Embryonic facial prominence (tissue), 1 donor: ENCODE results near the gene GPR65.

Source experiments
- DNase-seq: peaks from one replicate; pipeline ENCODE4 v3.0.0-alpha.2; 2016; ENCODE audit errors: extremely low spot score

Gene GPR65

GRCh38 chr14:88040146-88040545 is 35.2 kb downstream of the GPR65 start:
- no peak for DNase-seq

- no peak for DNase-seq
These were observed 38.9 kb downstream of the GPR65 start for GRCh38 chr14:88043529-88044443.

DNA sequence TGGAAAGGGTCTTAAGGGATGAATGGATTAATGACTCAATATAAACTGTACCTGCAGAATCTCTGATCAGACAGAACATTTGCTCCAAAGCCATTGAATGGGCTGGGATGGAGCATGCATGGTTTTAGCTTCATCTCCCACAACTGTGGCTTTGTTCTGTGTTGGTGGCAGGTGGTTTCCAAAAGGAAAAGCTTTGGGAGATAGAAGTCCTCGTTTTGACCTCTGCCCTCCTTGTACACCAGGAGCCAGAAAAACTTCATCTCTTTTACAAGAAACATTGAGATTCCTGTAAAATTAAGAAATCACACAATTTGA is 39.5 kb downstream of the GPR65 start:
- DNase-seq, result no peak

GRCh38 chr14:88044776-88045446 is 40.0 kb downstream of the GPR65 start:
- DNase-seq, result no peak

DNA sequence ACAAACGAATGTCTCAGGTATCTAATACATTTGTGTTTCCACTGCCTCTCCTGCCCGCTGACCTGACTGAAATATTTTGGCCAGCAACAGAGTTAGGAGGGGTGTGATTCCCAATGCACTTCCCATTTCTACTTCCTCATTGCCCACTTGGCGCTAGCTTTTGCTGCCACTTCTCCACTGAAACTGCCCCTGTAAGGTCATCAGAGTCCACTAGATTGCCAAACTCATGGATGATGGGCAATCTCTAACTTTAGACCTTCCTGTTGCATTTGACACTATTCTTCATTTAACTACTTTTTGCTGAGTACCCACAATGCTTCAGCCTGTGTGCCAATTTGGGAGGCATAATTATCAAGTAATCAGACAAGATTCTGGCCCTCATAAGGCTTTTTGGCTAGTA is 40.8 kb downstream of the GPR65 start:
- DNase-seq, result no peak

DNA sequence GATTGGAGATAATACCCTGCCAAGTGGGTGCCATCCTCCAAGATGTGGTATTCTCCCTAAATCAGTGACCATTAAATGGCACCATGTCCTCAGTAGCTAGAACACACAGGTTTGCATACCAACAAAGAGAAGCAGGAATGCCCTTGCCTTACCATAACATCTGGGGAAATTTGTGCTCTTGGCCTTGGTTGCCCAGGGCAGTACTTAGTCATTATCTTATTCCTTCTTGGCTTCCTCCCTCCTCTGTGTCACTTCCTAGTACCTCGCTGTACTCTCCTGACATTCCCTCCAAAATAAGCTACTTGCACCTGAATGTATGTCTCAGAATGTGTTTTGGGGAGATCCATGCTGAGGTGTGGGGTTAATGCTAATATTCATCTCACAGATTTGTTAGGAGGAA is 43.4 kb downstream of the GPR65 start:
- DNase-seq, result no peak

DNA sequence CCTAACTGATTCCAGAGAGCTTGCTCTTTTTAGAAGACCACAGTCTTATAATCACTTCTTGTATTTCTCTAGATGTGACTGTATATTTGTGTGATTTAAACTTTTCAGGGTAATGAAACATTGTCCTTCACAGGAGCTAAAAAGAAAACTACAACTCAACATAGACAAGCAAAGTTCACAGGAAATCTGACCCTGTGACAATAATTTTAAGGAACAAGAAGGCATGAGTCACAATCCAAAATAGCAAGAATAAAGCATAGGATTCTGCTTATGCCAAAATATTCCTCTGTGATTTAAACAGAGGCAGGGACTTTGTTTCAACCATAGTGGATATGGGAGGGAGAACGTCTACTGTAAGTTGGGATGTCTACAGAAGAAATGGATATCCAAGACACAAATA is 44.3 kb downstream of the GPR65 start:
- no peak for DNase-seq

DNA sequence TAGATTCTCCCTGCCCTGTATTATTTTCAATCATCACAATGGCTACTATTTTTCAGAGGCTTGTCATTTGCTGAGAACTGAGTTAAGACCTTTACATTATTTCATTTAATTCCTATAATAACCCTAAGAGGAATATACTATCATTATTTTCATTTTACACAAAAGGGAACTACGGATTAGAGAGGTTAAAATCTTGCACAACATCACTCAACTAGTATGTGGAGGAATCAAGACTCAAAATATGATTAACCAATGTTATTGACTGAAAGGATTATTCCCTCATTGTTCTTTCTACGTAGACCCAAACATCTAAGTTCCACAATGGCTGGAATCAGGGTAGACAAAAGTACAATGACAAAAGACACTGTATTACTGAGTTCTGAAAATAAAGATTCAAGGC is 45.0 kb downstream of the GPR65 start:
- no peak for DNase-seq

DNA sequence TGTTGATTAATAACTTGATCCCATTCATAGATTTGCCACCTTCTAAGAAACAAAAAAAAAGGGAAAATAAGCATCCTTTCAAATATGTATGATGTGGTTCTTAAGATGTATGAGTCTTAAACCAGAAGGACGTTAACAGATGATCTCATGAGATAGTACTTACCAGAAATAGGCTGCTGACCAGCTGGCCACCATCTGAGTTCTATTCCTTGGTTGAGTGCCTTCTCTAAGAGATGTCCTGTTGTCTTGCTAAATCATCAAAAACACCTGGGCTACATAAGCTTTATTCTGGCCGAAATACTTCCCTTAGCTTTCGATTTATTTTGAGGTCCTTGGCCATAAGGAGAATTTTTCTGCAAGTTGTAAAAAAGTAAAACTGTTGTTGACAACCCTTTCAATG is 55.6 kb downstream of the GPR65 start:
- DNase-seq, result no peak

GRCh38 chr14:88063811-88064210 is 58.9 kb downstream of the GPR65 start:
- DNase-seq, result no peak
